K562 (cell line): ENCODE measurements around the gene SELENOT. TPM values are rescaled to one million over a fixed set of nuclear protein-coding genes. Genes with fewer than 3 reads are reported as not detected.

Experiments used
- CEBPZ ChIP-seq: fragments of 150-350 bp; IDR thresholded peaks from 2 replicates; pipeline ENCODE4 v1.6.1; 2014; ENCODE audit warnings: low read depth, mild to moderate bottlenecking, low read length, borderline replicate concordance
- CGGBP1 ChIP-seq: fragments of 250-450 bp; sonication (Bioruptor Pico); IDR thresholded peaks from 2 replicates; pipeline ENCODE4 v1.9.0; 2021; ENCODE audit warnings: mild to moderate bottlenecking
- IRF2 ChIP-seq: sonication (generic); formaldehyde crosslinking; IDR thresholded peaks from 2 replicates; pipeline ENCODE4 v1.8.1; 2022; ENCODE audit warnings: mild to moderate bottlenecking, missing genetic modification reagents
- MAFK ChIP-seq: IDR thresholded peaks from 2 replicates; pipeline ENCODE4 v1.6.1; 2011; ENCODE audit warnings: low read length, improper control_type of control experiment
- MEIS2 ChIP-seq: fragments of 450-650 bp; IDR thresholded peaks from 2 replicates; pipeline ENCODE4 v1.6.1; 2014; ENCODE audit warnings: mild to moderate bottlenecking; ENCODE audit not compliant: partially characterized antibody
- NFRKB ChIP-seq: fragments of 450-650 bp; IDR thresholded peaks from 2 replicates; pipeline ENCODE4 v1.6.1; 2016; ENCODE audit warnings: low read depth
- NRF1 ChIP-seq, 2 experiments: fragments of 450-650 bp; IDR thresholded peaks in 1 of 2; conservative IDR thresholded peaks in 1 of 2; 2 replicates each; pipeline ENCODE4 v1.6.1; 2014; ENCODE audit warnings: mild to moderate bottlenecking in 2 of 2
- POLR2B ChIP-seq: fragments of 450-650 bp; IDR thresholded peaks from 2 replicates; pipeline ENCODE4 v1.6.1; 2018; ENCODE audit warnings: low read depth; ENCODE audit not compliant: partially characterized antibody
- POLR2H ChIP-seq: IDR thresholded peaks from 2 replicates; pipeline ENCODE4 v1.6.1; 2016; ENCODE audit warnings: missing genetic modification characterization, low read depth, mild to moderate bottlenecking, control low read depth, missing compliant biosample characterization, moderate library complexity
- RBM22 ChIP-seq: fragments of 200-400 bp; formaldehyde crosslinking; IDR thresholded peaks from 2 replicates; pipeline ENCODE4 v1.6.1; 2018; ENCODE audit warnings: low read length, low read depth; ENCODE audit not compliant: poor library complexity, severe bottlenecking
- SETDB1 ChIP-seq: IDR thresholded peaks from one replicate; pipeline ENCODE4 v1.6.1; 2012; ENCODE audit warnings: low read length, control low read depth, inconsistent platforms
- TBL1XR1 ChIP-seq, 2 experiments: IDR thresholded peaks; 2 replicates each; pipeline ENCODE4 v1.6.1; 2012; ENCODE audit warnings: improper control_type of control experiment in 2 of 2, low read length in 2 of 2, mild to moderate bottlenecking in 1 of 2
- TBP ChIP-seq: optimal IDR thresholded peaks from 2 replicates; pipeline ENCODE3; 2011; ENCODE audit warnings: low read depth, low read length, improper control_type of control experiment
- TEAD4 ChIP-seq, 2 experiments: sonication (generic) in 1 of 2; formaldehyde crosslinking in 1 of 2; IDR thresholded peaks; 2 replicates each; pipeline versions ENCODE4 v1.6.1 to v1.8.0; 2012 to 2022; ENCODE audit warnings: borderline replicate concordance in 1 of 2, inconsistent platforms in 1 of 2, low read length in 1 of 2, mild to moderate bottlenecking in 1 of 2, missing genetic modification reagents in 1 of 2
- TRIM24 ChIP-seq, 2 experiments: fragments of 450-650 bp; IDR thresholded peaks; 2 replicates each; pipeline ENCODE4 v1.6.1; 2016
- ZBTB8A ChIP-seq: fragments of 450-650 bp; IDR thresholded peaks from 2 replicates; pipeline ENCODE4 v1.6.1; 2018; ENCODE audit warnings: mild to moderate bottlenecking, moderate library complexity; ENCODE audit not compliant: partially characterized antibody
- ZC3H4 ChIP-seq: sonication (generic); formaldehyde crosslinking; IDR thresholded peaks from 2 replicates; pipeline ENCODE4 v1.9.0; 2021; ENCODE audit warnings: missing genetic modification reagents, borderline replicate concordance
- ZNF174 ChIP-seq: fragments of 250-450 bp; sonication (Bioruptor Pico); IDR thresholded peaks from 2 replicates; pipeline ENCODE4 v1.4.0; 2020; ENCODE audit warnings: mild to moderate bottlenecking
- ZNF586 ChIP-seq: fragments of 450-650 bp; formaldehyde crosslinking; conservative IDR thresholded peaks from 2 replicates; pipeline ENCODE4 v1.4.0; 2020; ENCODE audit warnings: mild to moderate bottlenecking, moderate library complexity
- polyA plus RNA-seq, 8 experiments: library from polyadenylated mRNA; depleted of rRNA in 4 of 8; stranded (reverse) in 5 of 8; unstranded in 3 of 8; fragments of >200 nt; fragmentation: Nextera tagmentation in 2 of 8; fragmentation: Illumina TruSeq in 1 of 8; extraction: Ambion mirVana in 2 of 8; extraction: Trizol in 1 of 8; gene quantifications; 2 replicates each; pipeline versions ENCODE4 v1.2.1 to v1.2.3, GENCODE V29; 2011 to 2014; ENCODE audit warnings: inconsistent platforms in 1 of 8, missing spikeins in 1 of 8
- total RNA-seq, 7 experiments: library from RNA; depleted of rRNA in 6 of 7; stranded (reverse); fragments of >200 nt in 6 of 7; fragmentation: Illumina TruSeq in 2 of 7; extraction: Trizol in 2 of 7; gene quantifications; 2 replicates each; pipeline versions ENCODE4 v1.2.1 to v1.2.3, GENCODE V29; 2011 to 2021; ENCODE audit warnings: low replicate concordance in 1 of 7
- TF ChIP-seq, protein P1 (sequence below): sonication (generic); formaldehyde crosslinking; IDR thresholded peaks from 2 replicates; pipeline ENCODE4 v1.8.1; 2022; ENCODE audit warnings: missing genetic modification reagents
- TF ChIP-seq, protein P2 (sequence below): fragments of 250-450 bp; sonication (Bioruptor Pico); IDR thresholded peaks from 2 replicates; pipeline ENCODE4 v1.8.0; 2022; ENCODE audit warnings: inconsistent platforms, mild to moderate bottlenecking, moderate library complexity, borderline replicate concordance

SELENOT gene
- total and polyA plus RNA-seq, 9 of the 15 experiments (the other 6 are each of a cell fraction or from before 2014, with no cell fraction given) = 33.0 to 411 (median 91.9) TPM

DNA sequence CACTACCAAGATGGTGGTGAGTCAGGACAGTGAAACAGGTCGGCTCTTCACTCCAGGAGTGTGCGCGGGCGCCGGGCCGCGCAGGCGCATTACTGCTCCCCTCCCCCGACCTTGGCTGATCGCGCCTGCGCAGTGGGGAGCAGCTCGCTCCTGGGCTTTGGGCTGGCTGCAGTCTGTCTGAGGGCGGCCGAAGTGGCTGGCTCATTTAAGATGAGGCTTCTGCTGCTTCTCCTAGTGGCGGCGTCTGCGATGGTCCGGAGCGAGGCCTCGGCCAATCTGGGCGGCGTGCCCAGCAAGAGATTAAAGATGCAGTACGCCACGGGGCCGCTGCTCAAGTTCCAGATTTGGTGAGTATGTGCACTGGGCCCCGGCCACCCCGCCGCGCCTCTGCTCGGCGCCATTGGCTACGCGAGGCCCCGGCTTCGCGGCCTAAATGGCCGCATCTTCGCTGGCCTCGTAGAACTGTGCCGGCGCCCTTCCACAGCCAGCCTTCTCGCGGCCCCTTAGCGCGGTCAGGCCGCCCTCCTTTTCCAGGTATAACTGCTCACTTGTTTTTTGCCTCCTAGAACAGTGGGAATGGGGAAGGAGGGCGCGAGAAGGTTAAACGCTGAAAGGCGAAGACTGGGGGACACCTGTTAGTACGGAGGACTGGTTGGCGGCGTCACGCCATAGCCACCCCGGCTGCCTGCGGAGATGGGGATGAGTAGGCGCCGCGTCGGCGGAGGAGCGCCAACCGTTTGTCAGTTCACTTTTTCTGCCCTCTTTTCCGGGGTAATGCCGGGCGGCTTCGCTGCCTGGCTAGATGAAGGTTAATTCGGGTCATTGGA, at the start of gene SELENOT (continued):
- no peak for TF ChIP-seq CEBPZ
- no peak for TF ChIP-seq SETDB1
- TF ChIP-seq, protein P1, sequence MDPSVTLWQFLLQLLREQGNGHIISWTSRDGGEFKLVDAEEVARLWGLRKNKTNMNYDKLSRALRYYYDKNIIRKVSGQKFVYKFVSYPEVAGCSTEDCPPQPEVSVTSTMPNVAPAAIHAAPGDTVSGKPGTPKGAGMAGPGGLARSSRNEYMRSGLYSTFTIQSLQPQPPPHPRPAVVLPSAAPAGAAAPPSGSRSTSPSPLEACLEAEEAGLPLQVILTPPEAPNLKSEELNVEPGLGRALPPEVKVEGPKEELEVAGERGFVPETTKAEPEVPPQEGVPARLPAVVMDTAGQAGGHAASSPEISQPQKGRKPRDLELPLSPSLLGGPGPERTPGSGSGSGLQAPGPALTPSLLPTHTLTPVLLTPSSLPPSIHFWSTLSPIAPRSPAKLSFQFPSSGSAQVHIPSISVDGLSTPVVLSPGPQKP = no peak
- TF ChIP-seq IRF2 = no peak
- peak; percentile 98 for TF ChIP-seq POLR2B
- TF ChIP-seq TEAD4 (IDR thresholded peaks at IDR 0.05; ENCODE audit: low read length) = no peak
- TF ChIP-seq TEAD4 (CRISPR knock-in tag; IDR thresholded peaks at IDR 0.05; ENCODE audit: borderline replicate concordance) = peak; percentile 46; the same call in 1 of the 2 replicates
- no peak; a peak in 1 of 4 replicates for TF ChIP-seq TRIM24 (IDR thresholded peaks at IDR 0.05)
- peak; percentile 81; the same call in 1 of the 2 replicates for TF ChIP-seq ZC3H4 (CRISPR knock-in tag)
- peak; percentile 83 for TF ChIP-seq RBM22
- TF ChIP-seq MEIS2 = peak; percentile 97
- peak in 1 of 2 experiments; percentile 6; a peak in 2 of 4 replicates for TF ChIP-seq TBL1XR1 (IDR thresholded peaks at IDR 0.05; ENCODE audit: low read length in 2 of 2)
- no peak for TF ChIP-seq ZNF586
- TF ChIP-seq MAFK = no peak
- TF ChIP-seq, protein P2, sequence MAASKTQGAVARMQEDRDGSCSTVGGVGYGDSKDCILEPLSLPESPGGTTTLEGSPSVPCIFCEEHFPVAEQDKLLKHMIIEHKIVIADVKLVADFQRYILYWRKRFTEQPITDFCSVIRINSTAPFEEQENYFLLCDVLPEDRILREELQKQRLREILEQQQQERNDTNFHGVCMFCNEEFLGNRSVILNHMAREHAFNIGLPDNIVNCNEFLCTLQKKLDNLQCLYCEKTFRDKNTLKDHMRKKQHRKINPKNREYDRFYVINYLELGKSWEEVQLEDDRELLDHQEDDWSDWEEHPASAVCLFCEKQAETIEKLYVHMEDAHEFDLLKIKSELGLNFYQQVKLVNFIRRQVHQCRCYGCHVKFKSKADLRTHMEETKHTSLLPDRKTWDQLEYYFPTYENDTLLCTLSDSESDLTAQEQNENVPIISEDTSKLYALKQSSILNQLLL (CRISPR knock-in tag) = no peak
- TF ChIP-seq NFRKB = 0 out of 2 replicates have a peak, but pooled peaks have one; percentile 32
- TF ChIP-seq POLR2H (tag) = peak; percentile 93
- TF ChIP-seq ZBTB8A = no peak
- peak; percentile 33; the same call in 1 of the 2 replicates for TF ChIP-seq CGGBP1 (CRISPR knock-in tag)
- TF ChIP-seq NRF1 (conservative IDR thresholded peaks at IDR 0.05 in 1 of 2, IDR thresholded peaks at IDR 0.05 in 1 of 2) = peak; percentile 99
- TF ChIP-seq TBP = peak; percentile 94
- no peak for TF ChIP-seq ZNF174 (CRISPR knock-in tag)
